ENCODE results near the gene SOHLH1. TPM values are rescaled to one million over a fixed set of nuclear protein-coding genes. Genes with fewer than 3 reads are reported as not detected.

The SOHLH1 gene
- polyA plus RNA-seq, 1 experiment, result not detected

GRCh38 chr9:135696446-135696845 is 2.8 kb downstream of the SOHLH1 start:
- Histone ChIP-seq H3K4me3 (ENCODE audit: low read depth, low read length) (no peak overlapping the region), H3K36me3 (ENCODE audit: control insufficient read depth, insufficient read depth, low read length) (no peaks in the 10 kb centered on the region), H3K27me3 (ENCODE audit: control insufficient read depth, insufficient read depth, low read length) (no peaks in the 10 kb centered on the region)
- no peak for DNase-seq (ENCODE audit: low read depth)
- TF ChIP-seq CTCF (IDR thresholded peaks at IDR 0.05; ENCODE audit: insufficient read depth, low read depth, low read length), result no peak
- ChIA-PET POLR2A (no interaction called here), CTCF (interaction anchor here (1.3 kb wide), 1 partner anchor 27 kb away, joined by 4 read pairs; no protein-coding TSS in a partner anchor)

DNA sequence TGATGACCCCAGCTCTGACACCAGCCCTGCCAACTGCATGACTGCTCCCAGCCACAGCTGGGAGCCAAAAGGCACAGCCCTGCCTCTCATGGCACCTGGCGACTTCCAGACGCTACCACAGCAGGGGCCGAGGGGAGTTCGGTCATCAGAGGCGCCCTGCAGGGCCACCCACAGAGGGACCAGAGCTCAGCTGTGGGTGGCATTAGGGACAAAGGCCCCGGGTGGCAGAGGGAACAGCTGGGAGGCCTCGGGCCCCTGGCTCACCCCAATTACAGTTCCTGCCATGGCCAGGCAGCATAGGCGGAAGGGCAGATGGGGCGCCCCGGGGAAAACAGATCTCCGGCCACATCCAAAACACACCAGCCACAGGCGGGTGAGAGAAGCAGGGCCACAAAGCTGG is 3.6 kb downstream of the SOHLH1 start:
- no peak for DNase-seq (ENCODE audit: low read depth)
- ChIA-PET CTCF (no interaction called here), POLR2A (no interaction called here)
- Histone ChIP-seq H3K4me3 (ENCODE audit: low read depth, low read length) (no peak overlapping the region), H3K36me3 (ENCODE audit: control insufficient read depth, insufficient read depth, low read length) (no peaks in the 10 kb centered on the region), H3K27me3 (ENCODE audit: control insufficient read depth, insufficient read depth, low read length) (no peaks in the 10 kb centered on the region)
- no peak for TF ChIP-seq CTCF (IDR thresholded peaks at IDR 0.05; ENCODE audit: insufficient read depth, low read depth, low read length)

- no peak for DNase-seq (ENCODE audit: low read depth)
- Histone ChIP-seq H3K27me3 (ENCODE audit: control insufficient read depth, insufficient read depth, low read length) (no peaks in the 10 kb centered on the region), H3K36me3 (ENCODE audit: control insufficient read depth, insufficient read depth, low read length) (no peaks in the 10 kb centered on the region), H3K4me3 (ENCODE audit: low read depth, low read length) (no peak overlapping the region)
- CTCF ChIA-PET, result no interaction called here
- no peak for TF ChIP-seq CTCF (IDR thresholded peaks at IDR 0.05; ENCODE audit: insufficient read depth, low read depth, low read length)
- POLR2A ChIA-PET, result no interaction called here
Measured at GRCh38 chr9:135695036-135695435, 4.2 kb downstream of the SOHLH1 start.

GRCh38 chr9:135694414-135694813 is 4.9 kb downstream of the SOHLH1 start:
- Histone ChIP-seq H3K36me3 (ENCODE audit: control insufficient read depth, insufficient read depth, low read length) (no peaks in the 10 kb centered on the region), H3K4me3 (ENCODE audit: low read depth, low read length) (no peak overlapping the region), H3K27me3 (ENCODE audit: control insufficient read depth, insufficient read depth, low read length) (no peaks in the 10 kb centered on the region)
- ChIA-PET CTCF (interaction anchor here (0.7 kb wide), 1 partner anchor 102 kb away, joined by 3 read pairs; no protein-coding TSS in a partner anchor), POLR2A (no interaction called here)
- no peak for DNase-seq (ENCODE audit: low read depth)
- no peak for TF ChIP-seq CTCF (IDR thresholded peaks at IDR 0.05; ENCODE audit: insufficient read depth, low read depth, low read length)

DNA sequence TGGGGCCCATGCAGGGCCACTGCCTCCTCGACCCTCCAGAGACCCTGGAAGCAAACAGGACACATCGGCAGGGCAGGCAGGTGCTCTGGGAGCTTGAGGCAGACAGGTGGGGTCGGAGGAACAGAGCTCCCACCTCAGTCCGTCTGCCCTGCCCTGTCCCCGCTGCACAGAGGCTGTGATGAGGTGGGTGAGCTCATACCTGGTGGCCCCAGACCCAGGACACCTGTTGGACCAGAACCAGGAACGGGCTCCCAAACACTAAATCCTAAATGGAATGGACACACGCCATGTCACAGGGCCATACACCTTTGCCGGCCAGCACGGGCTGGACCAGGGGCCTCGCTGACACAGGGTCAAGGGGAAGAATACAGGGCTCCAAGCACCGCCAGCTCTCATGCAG is 5.5 kb downstream of the SOHLH1 start:
- no peak for TF ChIP-seq CTCF (IDR thresholded peaks at IDR 0.05; ENCODE audit: insufficient read depth, low read depth, low read length)
- DNase-seq (ENCODE audit: low read depth), result no peak
- POLR2A ChIA-PET, result no interaction called here
- CTCF ChIA-PET, result interaction anchor here (0.6 to 0.7 kb wide), 2 partner anchors 8 to 102 kb away, joined by 3 read pairs; partner anchors contain the start of gene KCNT1
- Histone ChIP-seq H3K4me3 (ENCODE audit: low read depth, low read length) (no peak overlapping the region), H3K27me3 (ENCODE audit: control insufficient read depth, insufficient read depth, low read length) (no peaks in the 10 kb centered on the region), H3K36me3 (ENCODE audit: control insufficient read depth, insufficient read depth, low read length) (no peaks in the 10 kb centered on the region)

Measured in BJ (cell line).